Measurements from ENCODE around the gene HOXA4. TPM values are rescaled to one million over a fixed set of nuclear protein-coding genes. Genes with fewer than 3 reads are reported as not detected.

Gene HOXA4
- total and polyA plus RNA-seq, 2 of the 4 experiments (the other 2 are of a cell fraction), result 0.36 to 8.0 TPM

DNA sequence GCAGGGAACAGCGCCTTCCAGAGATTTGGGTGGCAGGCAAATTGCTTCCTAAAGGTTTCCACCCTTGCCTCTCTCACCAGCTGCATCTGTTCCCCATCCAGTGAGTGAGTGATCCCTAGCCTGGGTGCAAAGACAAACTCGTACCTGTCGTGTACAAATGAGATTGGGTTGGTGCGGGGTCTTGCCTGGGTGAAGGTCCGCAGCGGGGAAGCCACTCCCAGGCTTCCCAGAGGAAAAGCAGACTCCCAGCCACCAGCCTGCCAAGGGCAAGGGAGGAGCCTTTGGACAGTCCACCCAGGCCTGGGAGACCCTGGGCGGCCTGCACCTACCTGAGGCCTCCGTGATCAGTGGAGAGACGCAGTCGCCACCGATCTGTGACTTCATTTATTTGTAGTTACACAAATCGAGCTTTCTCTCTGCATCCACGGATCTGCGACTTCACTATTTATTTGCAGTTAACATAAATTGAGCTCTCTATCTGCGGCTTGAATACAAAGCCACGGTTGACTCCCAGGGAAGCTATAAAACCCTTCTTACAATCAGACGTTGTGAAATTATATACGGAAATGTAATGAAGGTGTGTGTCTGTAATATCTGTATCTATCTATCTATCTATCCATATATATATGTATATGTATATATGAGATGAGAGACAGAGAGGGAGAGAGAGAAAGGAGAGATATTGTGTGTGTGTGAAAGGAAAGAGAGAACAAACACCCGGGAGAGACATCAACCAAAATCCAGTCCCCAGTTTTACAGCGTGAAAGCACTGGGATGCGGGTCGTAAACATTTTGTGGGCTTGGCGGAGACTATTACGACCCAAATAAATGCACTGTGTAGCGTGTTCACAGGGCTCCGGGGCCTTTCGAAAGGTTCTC is 28.9 kb upstream of the HOXA4 start (continued):
- TF ChIP-seq, protein P1, sequence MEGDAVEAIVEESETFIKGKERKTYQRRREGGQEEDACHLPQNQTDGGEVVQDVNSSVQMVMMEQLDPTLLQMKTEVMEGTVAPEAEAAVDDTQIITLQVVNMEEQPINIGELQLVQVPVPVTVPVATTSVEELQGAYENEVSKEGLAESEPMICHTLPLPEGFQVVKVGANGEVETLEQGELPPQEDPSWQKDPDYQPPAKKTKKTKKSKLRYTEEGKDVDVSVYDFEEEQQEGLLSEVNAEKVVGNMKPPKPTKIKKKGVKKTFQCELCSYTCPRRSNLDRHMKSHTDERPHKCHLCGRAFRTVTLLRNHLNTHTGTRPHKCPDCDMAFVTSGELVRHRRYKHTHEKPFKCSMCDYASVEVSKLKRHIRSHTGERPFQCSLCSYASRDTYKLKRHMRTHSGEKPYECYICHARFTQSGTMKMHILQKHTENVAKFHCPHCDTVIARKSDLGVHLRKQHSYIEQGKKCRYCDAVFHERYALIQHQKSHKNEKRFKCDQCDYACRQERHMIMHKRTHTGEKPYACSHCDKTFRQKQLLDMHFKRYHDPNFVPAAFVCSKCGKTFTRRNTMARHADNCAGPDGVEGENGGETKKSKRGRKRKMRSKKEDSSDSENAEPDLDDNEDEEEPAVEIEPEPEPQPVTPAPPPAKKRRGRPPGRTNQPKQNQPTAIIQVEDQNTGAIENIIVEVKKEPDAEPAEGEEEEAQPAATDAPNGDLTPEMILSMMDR (conservative IDR thresholded peaks at IDR 0.05; ENCODE audit: low read depth, low read length), result no peak
- TF ChIP-seq RCOR1 (IDR thresholded peaks at IDR 0.05; ENCODE audit: insufficient replicate concordance, low read length), result no peak

All from IMR-90 (cell line).